CMK (cell line): Measurements from ENCODE around the gene LRRC4.

Source experiments
- DNase-seq: peaks from one replicate; pipeline ENCODE4 v3.0.0-alpha.2; 2010; ENCODE audit warnings: low read depth

LRRC4 gene, protein sequence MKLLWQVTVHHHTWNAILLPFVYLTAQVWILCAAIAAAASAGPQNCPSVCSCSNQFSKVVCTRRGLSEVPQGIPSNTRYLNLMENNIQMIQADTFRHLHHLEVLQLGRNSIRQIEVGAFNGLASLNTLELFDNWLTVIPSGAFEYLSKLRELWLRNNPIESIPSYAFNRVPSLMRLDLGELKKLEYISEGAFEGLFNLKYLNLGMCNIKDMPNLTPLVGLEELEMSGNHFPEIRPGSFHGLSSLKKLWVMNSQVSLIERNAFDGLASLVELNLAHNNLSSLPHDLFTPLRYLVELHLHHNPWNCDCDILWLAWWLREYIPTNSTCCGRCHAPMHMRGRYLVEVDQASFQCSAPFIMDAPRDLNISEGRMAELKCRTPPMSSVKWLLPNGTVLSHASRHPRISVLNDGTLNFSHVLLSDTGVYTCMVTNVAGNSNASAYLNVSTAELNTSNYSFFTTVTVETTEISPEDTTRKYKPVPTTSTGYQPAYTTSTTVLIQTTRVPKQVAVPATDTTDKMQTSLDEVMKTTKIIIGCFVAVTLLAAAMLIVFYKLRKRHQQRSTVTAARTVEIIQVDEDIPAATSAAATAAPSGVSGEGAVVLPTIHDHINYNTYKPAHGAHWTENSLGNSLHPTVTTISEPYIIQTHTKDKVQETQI

GRCh38 chr7:128030654-128031611 lies at the start of gene LRRC4:
Gene LRRC4 (minus strand): TSS chr7:128031437. CDS start chr7:128030640, 797 bp downstream.
- DNase-seq: no peak

- no peak for DNase-seq
These were observed 48.9 kb upstream of the LRRC4 start for GRCh38 chr7:128080169-128080568.

DNA sequence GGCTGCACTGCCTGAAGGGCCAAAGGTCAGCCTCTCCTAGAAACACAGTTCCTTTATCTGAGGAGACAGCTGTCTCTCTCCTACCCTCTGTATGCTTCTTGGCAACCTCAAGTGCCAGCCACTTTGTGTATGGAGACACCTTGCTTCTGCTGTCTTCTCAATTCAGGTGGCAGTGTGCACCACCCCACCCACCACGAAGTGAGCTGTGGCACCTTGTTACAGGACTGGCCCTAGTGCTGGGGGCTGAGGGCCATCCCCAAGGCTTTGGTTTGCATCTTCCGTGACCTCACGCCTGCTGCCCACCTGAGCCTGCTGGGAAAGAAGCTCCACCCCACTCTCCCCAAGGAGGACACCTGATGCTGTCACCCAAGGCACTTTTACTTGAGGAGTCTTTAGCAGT lies 47.1 kb upstream of the LRRC4 start:
- DNase-seq: no peak

GRCh38 chr7:128076796-128077271 lies 45.6 kb upstream of the LRRC4 start:
- DNase-seq: no peak

DNA sequence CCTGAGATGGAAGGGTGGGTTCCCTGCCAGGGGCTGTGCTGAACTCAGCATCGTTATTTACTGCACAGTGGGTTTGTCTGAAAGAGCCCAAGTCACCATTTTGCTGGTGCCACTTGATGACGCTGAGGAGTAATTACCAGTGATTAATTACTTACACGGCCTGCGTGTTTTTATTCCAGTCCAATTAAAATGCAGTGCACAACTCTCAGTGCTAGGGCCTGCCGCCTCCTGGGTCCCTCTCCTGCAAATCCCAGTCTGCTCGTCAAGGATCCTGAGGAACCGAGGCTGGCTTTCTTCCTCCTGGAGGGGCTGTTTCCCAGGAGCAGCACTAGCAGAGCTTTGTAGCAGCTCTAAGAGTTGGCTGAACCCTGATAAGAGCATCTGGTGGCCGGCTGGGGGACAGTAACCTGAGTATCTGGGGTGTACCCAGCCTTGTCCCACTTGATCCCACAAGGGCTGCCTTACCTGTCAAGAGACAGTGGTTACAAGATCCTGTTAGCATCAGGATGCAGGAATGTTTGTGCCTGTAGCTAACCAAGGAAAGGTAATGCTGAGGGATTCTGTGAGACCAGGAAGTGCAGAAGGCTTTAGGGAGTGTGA lies 45.1 kb upstream of the LRRC4 start:
- DNase-seq: no peak

DNA sequence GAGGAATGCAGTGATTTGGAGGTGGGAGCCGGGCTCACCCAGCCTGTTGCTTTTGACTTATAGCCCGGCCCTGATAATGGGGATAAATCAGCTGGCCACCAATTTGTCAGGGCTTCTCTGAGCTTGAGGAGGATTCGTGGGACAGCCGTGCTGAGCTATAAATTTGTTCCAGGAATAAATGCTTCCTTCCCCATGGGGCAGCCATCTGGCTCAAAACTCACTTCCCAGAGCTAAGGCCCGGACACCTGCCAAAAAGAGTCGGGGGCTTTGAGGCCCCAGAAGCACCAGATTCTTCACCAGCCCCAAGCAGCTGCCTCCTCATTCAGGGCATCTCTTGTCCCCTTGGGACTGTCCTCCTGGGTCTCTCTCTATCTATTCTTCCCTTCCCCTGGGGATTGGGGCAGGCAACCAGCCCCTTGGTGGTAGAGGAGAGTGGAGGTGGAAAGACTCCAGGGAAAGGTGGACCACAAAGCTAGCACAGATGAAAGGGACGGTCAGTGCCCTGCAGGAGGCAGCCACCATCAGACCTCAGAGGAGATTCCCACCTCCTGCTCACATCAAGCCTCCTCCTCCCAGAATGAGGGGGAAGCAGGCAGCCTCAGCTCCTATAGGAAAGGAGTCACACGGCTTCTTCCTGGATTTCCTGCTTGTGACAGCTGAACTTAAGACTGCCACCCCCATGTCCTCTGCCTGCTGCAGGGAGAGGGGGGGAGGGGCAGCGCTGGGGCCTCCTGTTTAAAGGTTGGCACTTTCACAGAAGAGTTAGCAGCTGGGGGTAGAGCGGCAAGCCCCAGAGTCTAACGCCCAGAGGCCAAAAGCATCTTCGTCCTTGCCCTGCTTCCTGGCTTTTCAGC lies 44.2 kb upstream of the LRRC4 start:
- no peak for DNase-seq

- DNase-seq: no peak
These were observed 43.5 kb upstream of the LRRC4 start for GRCh38 chr7:128074736-128075135.

- DNase-seq: no peak
These were observed 43.1 kb upstream of the LRRC4 start for GRCh38 chr7:128074336-128074735.

DNA sequence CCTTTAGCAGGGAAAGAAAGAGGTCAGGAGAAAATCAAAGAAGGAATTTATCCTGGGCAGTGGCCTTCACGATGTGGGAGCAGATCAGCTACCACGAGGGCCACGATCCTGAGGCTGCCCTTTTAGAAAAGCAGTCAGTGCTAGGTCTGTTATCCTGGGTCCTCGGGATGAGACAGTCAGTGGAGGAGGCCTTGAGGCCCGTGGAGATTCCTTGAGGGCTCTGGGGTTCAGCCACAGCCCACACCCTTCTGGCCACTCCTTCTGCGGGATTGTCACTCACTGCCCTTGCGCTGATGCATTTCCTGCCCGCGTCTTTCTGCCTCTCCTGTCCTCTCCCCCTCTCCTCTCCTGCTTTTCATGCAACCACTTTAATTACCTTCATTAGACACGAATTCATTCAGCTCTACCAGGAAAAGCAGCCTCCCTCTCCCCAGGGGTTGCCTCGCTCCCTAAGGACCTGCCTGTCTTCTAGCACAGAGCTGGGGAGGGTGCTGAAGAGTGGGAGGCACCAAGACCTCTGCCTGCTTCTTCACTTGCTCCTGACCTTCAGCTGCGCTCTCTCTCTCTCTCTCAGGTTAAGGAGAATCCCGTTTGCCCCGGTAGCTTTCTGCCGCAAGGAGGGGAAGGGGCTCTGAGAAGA lies 42.6 kb upstream of the LRRC4 start:
- DNase-seq: no peak

DNA sequence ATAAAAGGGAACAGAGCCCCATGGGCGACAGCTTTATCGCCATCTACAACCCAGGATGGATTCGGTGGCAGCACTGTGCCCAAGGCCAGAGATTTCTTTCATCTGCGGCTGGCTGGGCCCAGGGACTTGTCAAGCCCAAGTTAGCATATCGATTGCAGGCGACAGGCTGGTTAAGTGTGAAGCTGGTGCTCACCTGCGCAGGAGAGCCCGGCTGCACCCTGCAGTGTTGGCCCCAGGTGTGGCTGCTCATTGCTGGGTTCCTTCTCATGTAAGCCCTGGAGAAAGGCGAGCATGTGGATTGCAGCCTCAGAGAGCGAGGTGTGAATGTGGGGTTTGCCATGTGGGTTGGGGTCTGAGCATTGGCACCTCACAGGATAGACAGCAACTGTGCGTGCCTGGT lies 40.6 kb upstream of the LRRC4 start:
- no peak for DNase-seq

DNA sequence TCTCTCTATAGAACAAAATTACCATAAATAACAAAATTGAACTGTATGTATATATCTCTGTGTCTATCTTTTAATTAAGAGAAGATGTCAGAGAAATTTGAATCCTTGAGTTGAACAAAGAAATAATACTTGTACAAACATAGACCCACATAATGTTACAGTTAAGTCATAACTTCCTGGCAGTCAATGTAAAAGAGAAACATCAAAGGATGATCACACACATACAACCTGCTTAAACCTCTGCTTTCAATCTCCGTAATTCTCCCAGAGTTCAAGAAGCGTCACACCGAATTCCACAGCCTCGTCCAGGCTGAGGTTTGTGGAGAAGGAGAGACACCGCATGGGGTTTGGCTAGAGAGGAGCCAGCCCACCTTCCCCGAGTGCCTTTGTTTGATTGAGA lies 40.1 kb upstream of the LRRC4 start:
- DNase-seq: no peak

GRCh38 chr7:128069373-128070364 lies 38.4 kb upstream of the LRRC4 start:
- no peak for DNase-seq

DNA sequence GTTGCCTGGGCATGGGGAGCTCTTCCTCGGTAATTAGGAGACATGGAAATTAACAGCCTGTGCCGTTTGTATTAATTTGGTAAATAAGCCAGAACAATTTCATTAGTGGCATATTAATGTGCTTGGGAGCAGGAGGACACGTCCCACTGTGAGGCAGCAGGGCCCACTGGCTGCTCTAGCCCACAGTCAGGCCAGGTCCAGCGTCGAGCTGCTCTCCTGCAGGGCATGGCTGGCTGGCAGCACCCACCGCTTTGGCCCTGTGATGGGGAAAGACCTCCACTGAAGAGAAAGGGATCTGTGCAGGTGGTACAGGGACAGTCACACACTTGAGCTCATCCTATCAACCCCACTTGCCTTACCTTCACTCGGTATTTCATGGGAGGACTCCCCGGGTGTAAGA lies 37.5 kb upstream of the LRRC4 start:
- DNase-seq: no peak

- no peak for DNase-seq
These were observed 36.7 kb upstream of the LRRC4 start for GRCh38 chr7:128067983-128068382.

DNA sequence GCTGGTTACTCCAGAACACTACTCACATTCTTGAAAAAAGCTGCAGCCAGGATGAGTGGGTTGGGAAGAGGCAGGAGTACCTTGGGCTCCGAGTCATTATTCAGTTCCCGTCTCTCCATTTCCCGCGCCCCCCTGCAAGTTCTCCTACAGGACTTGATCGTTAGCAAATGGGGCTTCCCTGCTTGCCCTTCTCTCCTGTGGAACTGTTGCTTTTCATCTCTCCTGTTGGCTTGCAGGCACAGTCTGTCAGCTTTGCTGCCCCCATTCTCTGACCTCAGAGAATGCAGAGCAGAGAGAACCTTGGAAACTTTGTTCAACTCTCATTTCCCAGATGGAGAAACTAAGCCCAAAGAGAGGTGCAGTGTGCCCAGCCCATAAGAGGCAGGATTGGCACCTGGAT lies 35.6 kb upstream of the LRRC4 start:
- no peak for DNase-seq

- DNase-seq: no peak
These were observed 35.2 kb upstream of the LRRC4 start for GRCh38 chr7:128066395-128066794.

DNA sequence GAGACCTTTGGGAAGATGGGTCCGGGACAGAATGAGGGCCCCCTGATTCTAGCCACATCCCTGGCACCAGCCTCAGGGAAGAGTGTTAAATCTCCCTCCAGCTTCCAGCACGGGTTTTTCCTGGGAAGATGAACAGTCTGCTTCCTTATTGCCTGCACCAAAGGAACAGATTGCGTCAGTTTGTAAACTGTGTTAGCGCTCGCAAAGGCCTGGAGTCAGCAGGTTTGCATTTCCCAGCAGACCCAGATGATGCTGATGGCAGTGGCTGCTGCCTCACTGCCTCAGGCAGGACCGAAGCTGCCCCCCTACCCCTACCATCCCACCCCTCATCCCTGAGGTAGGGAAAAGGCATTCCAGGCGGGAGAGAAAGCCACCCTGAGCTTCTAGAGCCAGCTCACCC lies 34.6 kb upstream of the LRRC4 start:
- no peak for DNase-seq

GRCh38 chr7:128063088-128063487 lies 31.9 kb upstream of the LRRC4 start:
- DNase-seq: no peak

- DNase-seq: no peak
These were observed 28.8 kb upstream of the LRRC4 start for GRCh38 chr7:128060018-128060417.
